PC-9 (cell line): ENCODE data around the gene KRT1. TPM values are rescaled to one million over a fixed set of nuclear protein-coding genes. Genes with fewer than 3 reads are reported as not detected.

ENCODE experiments used
- BruUV-seq: library from RNA; stranded (reverse); fragments of 400-500 nt; replicated peaks from 2 replicates; lab custom pipeline; 2021; lab: Mats Ljungman, UMichigan
- CTCF ChIA-PET: fragments of 300-600 bp; sonication (Branson Sonifier 250); formaldehyde crosslinking; loops from one replicate; lab custom pipeline; 2022; ENCODE audit warnings: antibody characterized with exemption; lab: Charles Lee
- POLR2A ChIA-PET: fragments of 300-600 bp; sonication (Branson Sonifier 250); formaldehyde crosslinking; loops from one replicate; lab custom pipeline; 2022; ENCODE audit warnings: antibody characterized with exemption; ENCODE audit not compliant: unreplicated experiment; lab: Charles Lee
- DNase-seq, 2 experiments: peaks; one replicate each; pipeline versions ENCODE4 v3.0.0 to v3.0.0-alpha.2; 2015 to 2022; ENCODE audit warnings: mixed read lengths in 1 of 2
- H2AFZ ChIP-seq: fragments of 200-600 bp; sonication (generic); 2 replicates; pipeline ENCODE4 v1.8.1; 2017; ENCODE audit warnings: antibody characterized with exemption
- H3F3A ChIP-seq: fragments of 200-600 bp; sonication (generic); 2 replicates; pipeline ENCODE4 v1.8.1; 2017; ENCODE audit warnings: antibody characterized with exemption, mild to moderate bottlenecking, low read depth; ENCODE audit not compliant: insufficient read depth
- H3K27ac ChIP-seq: fragments of 200-600 bp; sonication (generic); 2 replicates; pipeline ENCODE4 v1.6.1; 2016; ENCODE audit warnings: mixed run types
- H3K27me3 ChIP-seq: fragments of 200-600 bp; sonication (generic); 2 replicates; pipeline ENCODE4 v1.6.1; 2016; ENCODE audit warnings: low read depth, mixed run types; ENCODE audit not compliant: insufficient read depth
- H3K36me3 ChIP-seq: fragments of 200-600 bp; sonication (generic); 2 replicates; pipeline ENCODE4 v1.6.1; 2016; ENCODE audit warnings: low read depth, mixed run types
- H3K4me1 ChIP-seq: fragments of 200-600 bp; sonication (generic); replicated peaks from 2 replicates; pipeline ENCODE4 v1.6.1; 2016; ENCODE audit warnings: mixed run types; ENCODE audit not compliant: insufficient read depth
- H3K4me2 ChIP-seq: fragments of 200-600 bp; sonication (generic); 2 replicates; pipeline ENCODE4 v1.6.1; 2017; ENCODE audit warnings: mixed run types
- H3K4me3 ChIP-seq: fragments of 200-600 bp; sonication (generic); 2 replicates; pipeline ENCODE4 v1.6.1; 2016; ENCODE audit warnings: mixed run types
- H3K79me2 ChIP-seq: fragments of 200-600 bp; sonication (generic); 2 replicates; pipeline ENCODE4 v1.6.1; 2017; ENCODE audit warnings: low read depth, mixed run types
- H3K9me2 ChIP-seq: fragments of 200-600 bp; sonication (generic); 2 replicates; pipeline ENCODE4 v1.8.1; 2017; ENCODE audit warnings: mild to moderate bottlenecking; ENCODE audit not compliant: insufficient read depth
- H3K9me3 ChIP-seq: fragments of 200-600 bp; sonication (generic); 2 replicates; pipeline ENCODE4 v1.8.1; 2016; ENCODE audit warnings: low read depth; ENCODE audit not compliant: insufficient read depth
- H4K20me1 ChIP-seq: fragments of 200-600 bp; sonication (generic); 2 replicates; pipeline ENCODE4 v1.8.1; 2017; ENCODE audit not compliant: insufficient read depth
- EZH2 ChIP-seq: fragments of 200-600 bp; sonication (generic); IDR thresholded peaks from 2 replicates; pipeline ENCODE4 v1.8.0; 2017; ENCODE audit warnings: antibody characterized with exemption, low read depth
- intact Hi-C: fragments of 100-400 bp; cut with micrococcal nuclease; formaldehyde crosslinking; loops from one replicate; pipeline ENCODE4 v1.10.0; 2022; ENCODE audit not compliant: unreplicated experiment
- total RNA-seq: library from RNA; stranded (reverse); gene quantifications from 2 replicates; pipeline ENCODE4 v1.2.3, GENCODE V29; 2021
- TF ChIP-seq, protein P1 (sequence below): fragments of 200-600 bp; sonication (generic); conservative IDR thresholded peaks from 2 replicates; pipeline ENCODE4 v1.6.1; 2017; ENCODE audit warnings: mixed run types, antibody characterized with exemption, mild to moderate bottlenecking, moderate library complexity

The KRT1 gene
- total RNA-seq, 1 experiment from 2014 or later: not detected

DNA sequence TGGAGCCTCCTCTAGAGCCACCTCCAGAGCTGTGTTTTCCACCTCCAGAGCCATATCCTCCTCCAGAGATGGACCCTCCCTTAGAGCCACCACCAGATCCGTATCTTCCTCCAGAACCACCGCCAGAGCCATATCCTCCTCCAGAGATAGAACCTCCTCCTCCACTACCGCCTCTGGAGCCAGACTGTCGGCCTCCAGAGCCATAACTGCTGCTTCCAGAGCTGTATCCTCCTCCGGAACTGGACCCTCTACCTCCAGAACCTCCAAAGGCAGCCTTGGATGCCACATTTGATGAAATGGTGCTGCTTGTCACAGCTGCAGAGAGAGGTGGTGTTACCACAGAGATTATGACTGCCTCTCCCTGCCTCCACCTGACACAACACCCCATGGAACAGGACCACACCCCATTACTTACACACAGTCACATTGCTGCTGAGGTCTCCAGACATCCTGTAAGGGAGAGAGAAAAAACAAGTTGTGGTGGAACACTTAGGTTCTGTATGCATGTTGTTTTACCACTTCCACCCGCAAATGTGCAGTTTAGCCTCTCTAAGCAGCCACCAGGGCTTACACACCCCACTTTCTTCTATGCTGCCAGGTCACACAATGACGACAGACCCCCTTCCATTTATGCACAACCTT, 35.0 kb downstream of the KRT1 start:
- Histone ChIP-seq H3K36me3 (no peaks in the 10 kb centered on the region), H4K20me1 (no peaks in the 10 kb centered on the region), H3K9me3 (no peaks in the 10 kb centered on the region), H3K79me2 (no peaks in the 10 kb centered on the region), H3K4me2 (no peak overlapping the region), H3K9me2 (no peaks in the 10 kb centered on the region), H3F3A (no peaks in the 10 kb centered on the region), H3K27ac (no peak overlapping the region), H3K27me3 (no peaks in the 10 kb centered on the region), H3K4me3 (no peak overlapping the region), H2AFZ (no peak overlapping the region), H3K4me1 (peaks cover 11% of the 10 kb centered on the region; the same call in 1 of the 2 replicates)
- TF ChIP-seq, protein P1, sequence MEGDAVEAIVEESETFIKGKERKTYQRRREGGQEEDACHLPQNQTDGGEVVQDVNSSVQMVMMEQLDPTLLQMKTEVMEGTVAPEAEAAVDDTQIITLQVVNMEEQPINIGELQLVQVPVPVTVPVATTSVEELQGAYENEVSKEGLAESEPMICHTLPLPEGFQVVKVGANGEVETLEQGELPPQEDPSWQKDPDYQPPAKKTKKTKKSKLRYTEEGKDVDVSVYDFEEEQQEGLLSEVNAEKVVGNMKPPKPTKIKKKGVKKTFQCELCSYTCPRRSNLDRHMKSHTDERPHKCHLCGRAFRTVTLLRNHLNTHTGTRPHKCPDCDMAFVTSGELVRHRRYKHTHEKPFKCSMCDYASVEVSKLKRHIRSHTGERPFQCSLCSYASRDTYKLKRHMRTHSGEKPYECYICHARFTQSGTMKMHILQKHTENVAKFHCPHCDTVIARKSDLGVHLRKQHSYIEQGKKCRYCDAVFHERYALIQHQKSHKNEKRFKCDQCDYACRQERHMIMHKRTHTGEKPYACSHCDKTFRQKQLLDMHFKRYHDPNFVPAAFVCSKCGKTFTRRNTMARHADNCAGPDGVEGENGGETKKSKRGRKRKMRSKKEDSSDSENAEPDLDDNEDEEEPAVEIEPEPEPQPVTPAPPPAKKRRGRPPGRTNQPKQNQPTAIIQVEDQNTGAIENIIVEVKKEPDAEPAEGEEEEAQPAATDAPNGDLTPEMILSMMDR: no peak
- no peak for TF ChIP-seq EZH2
- ChIA-PET POLR2A (no interaction called here), CTCF (no interaction called here)
- BruUV-seq: no TSS peak
- DNase-seq: no peak
- intact Hi-C loops: no loop called here

DNA sequence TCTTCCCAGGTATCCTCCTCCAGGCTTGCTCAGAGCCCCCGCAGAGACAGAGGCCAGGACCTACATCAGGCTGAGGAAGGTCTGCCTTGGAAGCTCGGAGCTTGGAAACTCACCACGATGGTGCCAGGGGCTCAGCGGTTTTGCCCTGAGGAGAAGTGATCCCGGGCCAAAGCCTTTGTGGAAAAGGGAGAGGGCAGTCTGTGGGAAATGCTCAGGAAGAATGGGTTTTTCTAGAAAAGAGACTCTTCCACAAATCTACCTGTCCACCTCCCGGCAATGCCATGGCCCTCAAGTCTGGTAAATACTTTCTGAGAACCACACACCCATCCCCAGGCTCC, 36.2 kb downstream of the KRT1 start:
- no peak for DNase-seq
- H3K4me2 ChIP-seq: no peak overlapping the region
- BruUV-seq: no TSS peak
- no peaks in the 10 kb centered on the region for H3K79me2 ChIP-seq
- TF ChIP-seq, protein P1: no peak
- TF ChIP-seq EZH2: no peak
- peaks cover 11% of the 10 kb centered on the region; the same call in 1 of the 2 replicates for H3K4me1 ChIP-seq
- CTCF ChIA-PET: no interaction called here
- H3K9me3 ChIP-seq: no peaks in the 10 kb centered on the region
- POLR2A ChIA-PET: no interaction called here
- H3K27ac ChIP-seq: no peak overlapping the region
- no peaks in the 10 kb centered on the region for H3K36me3 ChIP-seq
- H3K9me2 ChIP-seq: no peaks in the 10 kb centered on the region
- no peaks in the 10 kb centered on the region for H4K20me1 ChIP-seq
- intact Hi-C loops: no loop called here
- no peak overlapping the region for H3K4me3 ChIP-seq
- H3K27me3 ChIP-seq: no peaks in the 10 kb centered on the region
- no peak overlapping the region for H2AFZ ChIP-seq
- H3F3A ChIP-seq: no peaks in the 10 kb centered on the region

DNA sequence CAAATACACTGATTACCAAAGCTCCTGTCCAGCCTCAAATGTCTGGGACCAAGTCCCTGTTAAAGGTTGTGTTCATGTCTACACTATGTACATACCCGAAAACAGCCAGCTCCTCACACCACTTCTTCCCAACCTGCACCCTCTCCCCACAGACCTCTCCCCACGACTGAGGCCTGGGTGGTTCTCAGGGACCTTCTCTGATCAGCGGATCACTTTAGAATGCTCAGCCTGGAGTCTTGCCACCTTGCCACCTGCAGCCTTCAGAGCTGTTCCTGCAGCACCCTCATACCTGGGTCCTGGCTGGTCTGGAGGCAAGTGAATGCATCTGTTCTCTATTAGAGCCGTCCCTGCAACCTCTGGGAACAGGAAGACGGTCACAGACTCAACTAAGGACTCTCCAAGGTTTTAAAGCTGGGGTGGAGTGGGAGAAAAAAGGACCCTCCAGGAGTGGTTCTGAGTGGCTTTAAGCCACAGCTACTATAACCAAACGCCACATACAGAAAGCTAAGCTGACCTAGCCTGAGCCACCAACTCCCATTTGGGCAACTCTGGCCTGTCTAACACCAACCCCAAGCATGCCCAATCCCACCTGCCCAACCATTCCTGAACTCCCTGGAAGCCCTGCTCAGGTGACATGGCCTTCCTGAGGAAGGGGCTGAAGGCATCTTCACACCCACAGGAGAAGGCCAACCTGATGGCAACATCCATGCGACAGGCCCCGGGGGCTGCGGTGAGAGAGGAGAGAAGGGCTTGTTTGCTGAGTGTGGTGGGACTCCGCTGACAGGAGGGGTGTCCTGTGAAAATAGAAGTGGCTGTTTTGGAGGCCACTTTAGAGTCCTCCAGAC, 36.8 kb downstream of the KRT1 start:
- no peak for TF ChIP-seq EZH2
- TF ChIP-seq, protein P1: no peak
- no TSS peak for BruUV-seq
- intact Hi-C loops: no loop called here
- H3K9me2 ChIP-seq: no peaks in the 10 kb centered on the region
- no peaks in the 10 kb centered on the region for H3K9me3 ChIP-seq
- no peak overlapping the region for H3K27ac ChIP-seq
- H3K4me1 ChIP-seq: peaks cover 11% of the 10 kb centered on the region; the same call in 1 of the 2 replicates
- POLR2A ChIA-PET: no interaction called here
- no peak for DNase-seq
- no peak overlapping the region for H2AFZ ChIP-seq
- no peaks in the 10 kb centered on the region for H4K20me1 ChIP-seq
- CTCF ChIA-PET: no interaction called here
- no peak overlapping the region for H3K4me3 ChIP-seq
- no peaks in the 10 kb centered on the region for H3K36me3 ChIP-seq
- H3K79me2 ChIP-seq: no peaks in the 10 kb centered on the region
- H3F3A ChIP-seq: no peaks in the 10 kb centered on the region
- H3K27me3 ChIP-seq: no peaks in the 10 kb centered on the region
- no peak overlapping the region for H3K4me2 ChIP-seq
